HG03095 (cell line): ENCODE data around the gene JARID2.
"Not testable (repeated sequence)": the region's sequence is repeated elsewhere in the genome, so short reads cannot be mapped to it uniquely, and the experiment has no call there.

Experiments
- ATAC-seq: cut with Tn5 transposase; IDR thresholded peaks from one replicate; pipeline ENCODE4 v1.9.1; 2021; ENCODE audit warnings: moderate library complexity; ENCODE audit not compliant: unreplicated experiment

Gene JARID2

DNA sequence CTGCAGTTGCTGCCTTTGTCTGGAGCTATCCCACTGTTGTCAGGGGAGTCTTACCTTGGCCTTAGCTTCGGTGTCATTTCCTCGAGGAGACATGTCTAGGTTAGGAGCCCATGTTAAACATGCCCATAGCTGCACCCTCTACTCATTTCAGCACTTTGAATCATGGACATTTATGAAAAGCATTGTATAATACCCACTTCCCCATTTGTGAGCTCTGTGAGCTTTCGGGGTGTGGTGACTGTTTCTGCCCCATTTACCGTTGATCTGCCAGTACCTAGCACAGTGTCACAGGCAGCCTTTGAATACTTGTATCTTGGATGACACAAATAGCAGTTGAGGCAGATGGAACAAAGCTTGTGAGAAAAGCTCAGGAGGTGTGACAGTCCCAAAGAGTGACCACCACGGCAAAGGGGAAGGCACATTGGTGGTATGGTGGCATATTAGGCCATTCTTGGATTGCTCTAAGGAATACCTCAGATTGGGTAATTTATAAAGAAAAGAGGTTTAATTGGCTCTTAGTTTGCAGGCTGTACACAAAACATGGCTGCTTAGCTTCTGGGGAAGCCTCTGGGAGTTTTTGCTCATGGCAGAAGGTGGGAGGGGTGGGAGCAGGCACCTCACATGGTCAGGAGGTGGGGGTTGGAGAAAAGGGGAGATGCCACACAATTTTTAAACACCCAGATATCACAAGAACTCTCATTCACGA lies 42.0 kb downstream of the JARID2 start:
- peak; percentile 95 for ATAC-seq

DNA sequence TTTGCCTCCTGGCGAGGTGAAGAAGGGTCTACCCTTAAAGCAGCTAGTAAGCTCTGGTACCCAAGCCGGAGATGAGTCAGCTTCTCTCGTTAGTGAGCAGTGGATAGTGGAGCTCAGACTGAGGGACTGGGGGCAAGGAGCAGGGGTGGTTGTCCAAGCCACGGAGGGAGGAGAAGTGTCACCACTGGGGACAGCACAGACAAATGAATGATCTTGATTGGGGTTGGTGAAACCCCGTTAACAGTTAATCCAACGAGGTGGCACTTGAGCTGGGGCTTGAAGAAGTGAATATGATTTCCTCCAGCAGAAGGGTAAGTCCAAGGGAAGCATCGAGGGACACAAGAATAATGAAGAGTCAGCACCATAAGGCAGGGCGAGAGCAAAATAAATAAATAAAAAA lies 43.0 kb downstream of the JARID2 start:
- ATAC-seq, result no peak

DNA sequence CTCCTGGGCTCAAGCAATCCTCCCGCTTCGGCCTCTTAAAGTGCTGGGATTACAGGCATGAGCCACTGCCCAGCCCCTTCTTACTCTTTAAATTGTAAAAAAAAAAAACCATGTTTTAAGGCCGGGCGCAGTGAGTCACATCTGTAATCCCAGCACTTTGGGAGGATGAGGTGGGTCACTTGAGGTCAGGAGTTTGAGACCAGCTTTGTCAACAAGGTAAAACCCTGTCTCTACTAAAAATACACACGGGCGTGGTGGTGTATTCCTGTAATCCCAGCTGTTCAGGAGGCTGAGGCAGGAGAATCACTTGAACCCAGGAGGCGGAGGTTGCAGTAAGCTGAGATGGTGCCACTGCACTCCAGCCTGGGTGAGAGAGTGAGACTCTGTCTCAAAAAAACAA lies 43.6 kb downstream of the JARID2 start:
- ATAC-seq, result not testable (repeated sequence)

- no peak for ATAC-seq
Observed at GRCh38 chr6:15290067-15290680, 44.3 kb downstream of the JARID2 start.

- ATAC-seq, result no peak
Observed at GRCh38 chr6:15290962-15291704, 45.3 kb downstream of the JARID2 start.

DNA sequence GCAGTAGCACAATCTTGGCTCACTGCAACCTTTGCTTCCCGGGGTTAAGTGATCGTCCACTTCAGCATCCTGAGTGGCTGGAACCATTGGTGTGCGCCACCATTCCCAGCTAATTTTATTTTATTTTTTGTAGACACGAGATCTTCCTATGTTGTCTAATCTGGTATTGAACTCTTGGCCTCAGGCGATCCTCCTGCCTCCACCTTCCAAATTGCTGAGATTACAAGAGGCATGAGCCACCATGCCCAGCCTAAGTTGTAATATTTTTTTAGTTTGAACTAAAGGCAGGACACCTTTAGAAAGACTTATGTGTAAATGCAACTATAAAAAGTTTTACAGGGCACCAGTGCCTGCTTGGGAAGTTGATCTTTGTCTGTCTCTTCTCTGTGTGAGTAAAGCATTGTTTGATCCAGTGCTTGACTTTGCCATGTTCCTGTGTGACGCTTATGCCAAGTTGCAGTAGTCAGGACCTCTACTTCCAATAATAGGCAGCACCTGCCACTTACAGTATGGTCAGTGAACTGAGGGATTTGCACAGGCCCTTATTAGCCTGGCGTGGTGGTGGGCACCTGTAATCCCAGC lies 46.9 kb downstream of the JARID2 start:
- ATAC-seq, result no peak

DNA sequence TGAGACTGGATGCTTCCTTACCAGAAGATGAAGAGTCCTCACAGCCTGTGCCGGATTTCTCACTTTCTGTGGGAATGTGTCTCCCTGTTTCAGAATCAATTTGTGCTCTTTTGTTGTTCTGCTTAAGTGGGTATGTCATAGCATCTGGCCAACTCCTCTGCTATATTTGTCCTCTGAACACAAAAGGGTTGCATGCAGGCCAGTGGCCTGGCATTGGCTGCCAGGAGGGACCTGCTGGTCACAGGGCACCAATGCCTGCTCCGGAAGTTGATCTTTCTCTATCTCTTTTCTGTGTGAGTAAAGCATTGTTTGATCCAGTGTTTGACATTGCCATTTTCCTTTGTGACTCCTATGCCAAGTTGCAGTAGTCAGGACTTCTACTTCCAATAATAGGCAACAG lies 47.8 kb downstream of the JARID2 start:
- ATAC-seq, result no peak

DNA sequence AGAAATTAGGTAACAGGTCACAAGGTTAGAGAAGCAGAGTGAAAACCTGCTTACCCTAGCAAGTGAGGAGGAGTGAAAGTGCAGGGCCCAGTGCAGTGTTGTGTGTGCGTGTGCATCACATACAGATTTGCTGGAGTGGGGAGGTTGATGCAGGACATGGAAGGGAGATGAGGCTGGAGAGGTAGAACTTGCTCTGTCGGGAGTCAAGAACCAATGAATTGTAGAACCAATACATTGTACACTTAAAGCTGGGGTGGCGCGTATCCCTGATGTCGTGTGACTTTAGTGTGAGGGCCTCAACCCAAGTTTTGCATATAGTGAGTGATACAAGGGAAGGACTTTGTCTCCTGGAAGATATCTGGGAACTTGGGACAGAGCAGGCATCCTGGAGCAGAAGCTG lies 48.6 kb downstream of the JARID2 start:
- ATAC-seq, result no peak

DNA sequence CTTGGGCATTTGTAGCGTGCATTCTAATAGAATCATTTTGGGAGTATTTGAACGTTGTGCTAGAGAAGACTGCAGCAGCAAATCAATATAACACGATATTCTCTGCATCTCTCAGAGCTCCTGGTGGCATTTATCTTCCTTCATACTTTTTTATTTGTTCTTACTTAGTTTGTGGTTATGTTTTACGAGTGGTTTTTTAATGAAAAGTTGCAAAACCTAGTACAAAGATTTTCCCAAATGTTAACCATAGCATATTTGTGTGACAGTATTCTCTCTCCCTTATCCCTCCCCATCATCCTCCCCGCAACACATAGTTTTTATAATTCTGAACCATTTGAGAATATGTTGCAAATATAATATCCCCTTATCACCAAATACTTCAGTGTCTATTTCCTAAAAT lies 50.4 kb downstream of the JARID2 start:
- no peak for ATAC-seq

GRCh38 chr6:15296735-15297134 lies 50.9 kb downstream of the JARID2 start:
- ATAC-seq, result peak; percentile 51

GRCh38 chr6:15297167-15297566 lies 51.3 kb downstream of the JARID2 start:
- ATAC-seq, result not testable (repeated sequence)

DNA sequence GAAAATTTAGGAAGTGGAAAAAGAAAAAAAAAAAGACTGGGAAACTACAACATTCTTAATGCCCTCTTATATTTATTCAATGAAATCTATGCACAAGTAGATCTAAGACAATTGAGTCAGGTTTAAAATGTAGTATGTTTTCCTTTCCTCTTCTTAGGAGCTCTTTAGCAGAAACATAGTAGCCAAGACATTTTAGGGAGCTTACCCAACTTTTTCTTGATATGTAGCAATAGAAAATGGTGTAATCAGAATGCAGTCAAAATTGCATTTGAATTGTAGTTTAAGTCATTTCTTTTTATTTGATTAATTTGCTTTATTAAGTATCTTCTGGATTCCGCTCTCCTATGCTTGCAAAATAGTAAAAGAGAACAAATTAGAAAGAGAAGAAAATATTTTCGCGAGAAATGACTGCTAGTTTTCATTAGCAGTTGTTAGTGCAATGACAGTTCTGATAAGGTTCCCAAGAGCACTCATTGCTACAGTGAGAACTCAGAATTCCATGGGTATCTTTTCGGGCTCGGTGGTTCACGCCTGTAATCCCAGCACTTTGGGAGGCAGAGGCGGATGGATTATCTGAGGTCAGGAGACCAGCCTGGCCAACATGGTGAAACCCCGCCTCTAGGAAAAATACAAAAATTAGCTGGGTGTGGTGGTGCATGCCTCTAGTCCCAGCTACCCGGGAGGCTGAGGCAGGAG lies 52.2 kb downstream of the JARID2 start:
- no peak for ATAC-seq

DNA sequence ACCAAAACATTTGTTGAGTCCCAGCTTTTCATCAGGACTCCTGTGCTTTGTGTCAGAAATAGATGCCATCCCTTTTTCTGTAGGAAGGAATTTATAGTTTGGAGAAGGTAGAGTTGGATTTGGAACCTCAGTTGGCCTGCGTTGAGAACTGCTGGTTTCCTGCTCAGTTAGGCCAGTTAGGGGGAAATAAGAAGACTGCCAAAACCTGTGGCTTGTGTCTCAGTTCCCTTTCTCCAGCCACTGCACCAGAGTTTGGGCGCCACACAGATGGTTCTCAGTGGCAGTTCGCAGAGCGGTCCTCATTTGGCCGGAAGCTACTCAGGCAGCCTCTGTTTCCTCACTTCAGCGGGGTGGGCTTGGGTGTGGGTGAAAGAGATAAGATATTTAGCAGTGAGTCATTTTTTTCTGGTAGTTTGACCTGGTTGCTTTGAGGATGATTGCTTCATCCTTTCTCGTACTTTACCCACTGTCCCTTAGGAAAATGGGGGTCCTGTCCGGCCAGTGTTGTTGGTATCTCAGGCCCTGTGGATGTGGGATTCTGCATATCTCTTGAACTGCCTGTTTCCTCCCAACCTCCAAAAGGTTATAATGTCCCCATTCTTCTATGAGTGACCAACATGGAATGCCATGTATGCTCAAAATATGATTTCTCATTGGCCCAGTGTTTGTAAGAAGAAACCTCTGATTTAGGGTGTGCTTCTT lies 53.7 kb downstream of the JARID2 start:
- ATAC-seq, result peak; percentile 60

GRCh38 chr6:15301179-15302006 lies 55.5 kb downstream of the JARID2 start:
- ATAC-seq, result no peak

DNA sequence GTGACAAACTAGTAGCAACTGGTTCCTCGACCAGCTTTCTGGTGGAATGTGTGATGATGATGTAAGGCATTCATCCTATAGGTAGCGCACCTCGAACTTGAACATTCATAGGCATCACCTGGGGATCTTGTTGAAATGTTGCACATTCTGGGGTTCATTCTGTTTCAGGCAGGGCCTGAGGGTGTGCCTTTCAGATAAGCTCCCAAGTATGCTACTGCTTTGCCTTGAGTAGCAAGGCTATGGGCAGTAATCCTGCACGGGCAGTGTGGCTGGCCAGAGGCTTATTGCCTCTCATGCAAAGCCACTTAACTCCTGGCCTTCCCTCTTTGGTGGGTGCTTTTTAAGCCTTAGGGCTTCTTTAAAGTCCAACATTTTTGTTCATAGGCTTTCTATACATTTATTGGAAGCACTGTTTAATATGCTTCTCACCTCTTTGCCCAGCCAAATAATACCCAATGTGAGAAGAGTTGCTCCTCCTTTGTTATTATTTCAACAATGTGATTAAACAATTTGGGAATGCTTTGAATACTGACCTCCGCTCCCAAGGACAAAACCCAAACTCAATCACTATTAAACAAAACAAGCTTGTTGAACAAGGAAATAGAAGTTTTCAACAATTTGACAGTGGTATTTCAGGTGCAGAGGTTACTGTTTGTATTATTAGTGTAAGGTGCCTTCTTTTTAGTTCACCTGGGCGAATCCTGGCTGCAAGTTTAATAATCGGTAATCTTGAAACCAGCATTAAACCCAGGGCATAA lies 57.5 kb downstream of the JARID2 start:
- ATAC-seq, result no peak

- ATAC-seq, result no peak
Observed at GRCh38 chr6:15303920-15304291, 58.0 kb downstream of the JARID2 start.

DNA sequence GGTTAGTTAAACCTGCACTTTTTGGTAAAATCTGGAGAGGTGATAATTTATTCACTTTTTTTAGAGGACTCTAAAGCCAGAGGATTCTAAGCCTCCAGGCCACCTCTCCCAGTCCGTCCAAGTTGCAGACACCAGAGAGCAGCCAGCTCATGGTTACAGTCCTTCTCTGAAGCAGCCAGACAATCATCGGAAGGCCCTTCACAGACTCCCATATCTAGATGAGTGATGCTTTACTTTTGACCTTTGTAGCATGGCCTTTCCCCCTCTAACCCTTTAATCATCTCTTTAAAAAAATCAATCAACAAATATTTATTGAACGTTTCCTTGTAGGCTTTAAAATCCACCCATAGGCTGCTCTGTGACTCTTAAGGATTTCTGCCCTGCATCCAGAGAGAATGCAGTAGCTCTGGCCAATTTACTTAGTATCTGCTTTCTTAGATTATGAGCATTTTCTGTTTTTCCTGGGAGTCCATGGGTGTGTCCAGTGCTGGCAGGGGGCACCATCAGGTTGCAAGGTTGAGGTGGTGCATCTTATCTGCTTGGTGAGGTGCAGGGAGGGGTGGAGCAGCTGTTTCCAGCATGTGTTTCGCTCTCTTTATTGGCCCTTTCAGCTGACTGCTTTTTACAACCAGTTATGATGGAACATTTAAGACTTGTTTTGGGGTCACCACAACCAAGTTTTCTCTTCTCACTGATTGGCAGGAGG lies 58.6 kb downstream of the JARID2 start:
- ATAC-seq, result no peak

- ATAC-seq, result no peak
Observed at GRCh38 chr6:15305496-15305895, 59.6 kb downstream of the JARID2 start.
